ENCODE results near the gene PRKD3. TPM values are rescaled to one million over a fixed set of nuclear protein-coding genes. Genes with fewer than 3 reads are reported as not detected.

PRKD3 gene
- total and polyA plus RNA-seq, 10 donors, result 12.2 to 78.4 (median 61.2) TPM

DNA sequence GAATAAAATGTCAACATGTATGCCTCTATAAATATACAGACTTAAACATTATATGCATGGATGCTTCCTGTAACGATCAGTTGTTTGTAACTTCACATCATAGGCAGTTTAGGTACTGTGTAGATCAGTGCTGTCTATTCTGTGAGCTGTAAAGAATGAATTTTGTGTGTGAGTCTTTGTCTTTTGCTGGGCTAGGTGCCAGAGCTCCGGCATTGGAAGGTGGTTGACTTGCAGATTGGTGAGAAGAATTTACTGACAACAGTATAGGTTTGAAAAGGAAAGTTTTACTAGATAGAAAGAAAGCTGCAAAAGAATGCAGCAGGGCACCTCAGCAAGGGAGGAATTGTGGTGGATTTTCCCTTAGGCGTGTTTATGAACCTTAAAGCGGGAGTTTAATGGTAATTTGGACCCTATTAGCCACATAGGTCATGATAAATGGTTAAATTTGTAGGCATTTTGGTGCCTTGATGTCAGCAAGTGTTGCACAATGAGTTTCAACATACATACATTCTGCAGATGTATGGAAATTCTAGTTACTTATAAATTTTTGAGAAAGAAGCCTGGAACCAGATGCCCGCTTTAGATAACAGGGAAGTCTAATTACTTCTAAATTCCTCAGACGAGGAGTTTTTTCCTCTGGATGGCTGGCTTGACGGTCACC lies 13.1 kb upstream of the PRKD3 start:
- TF ChIP-seq POLR2AphosphoS5 (IDR thresholded peaks at IDR 0.05) (no peak), POLR2A (IDR thresholded peaks at IDR 0.05) (no peak)
- TF ChIP-seq, protein P1, sequence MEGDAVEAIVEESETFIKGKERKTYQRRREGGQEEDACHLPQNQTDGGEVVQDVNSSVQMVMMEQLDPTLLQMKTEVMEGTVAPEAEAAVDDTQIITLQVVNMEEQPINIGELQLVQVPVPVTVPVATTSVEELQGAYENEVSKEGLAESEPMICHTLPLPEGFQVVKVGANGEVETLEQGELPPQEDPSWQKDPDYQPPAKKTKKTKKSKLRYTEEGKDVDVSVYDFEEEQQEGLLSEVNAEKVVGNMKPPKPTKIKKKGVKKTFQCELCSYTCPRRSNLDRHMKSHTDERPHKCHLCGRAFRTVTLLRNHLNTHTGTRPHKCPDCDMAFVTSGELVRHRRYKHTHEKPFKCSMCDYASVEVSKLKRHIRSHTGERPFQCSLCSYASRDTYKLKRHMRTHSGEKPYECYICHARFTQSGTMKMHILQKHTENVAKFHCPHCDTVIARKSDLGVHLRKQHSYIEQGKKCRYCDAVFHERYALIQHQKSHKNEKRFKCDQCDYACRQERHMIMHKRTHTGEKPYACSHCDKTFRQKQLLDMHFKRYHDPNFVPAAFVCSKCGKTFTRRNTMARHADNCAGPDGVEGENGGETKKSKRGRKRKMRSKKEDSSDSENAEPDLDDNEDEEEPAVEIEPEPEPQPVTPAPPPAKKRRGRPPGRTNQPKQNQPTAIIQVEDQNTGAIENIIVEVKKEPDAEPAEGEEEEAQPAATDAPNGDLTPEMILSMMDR (IDR thresholded peaks at IDR 0.05 in 8 of 11, conservative IDR thresholded peaks at IDR 0.05 in 3 of 11), result no peak
- no peaks in the 10 kb centered on the region for H3K36me3 ChIP-seq
- no peak for DNase-seq
- intact Hi-C loops (cut with DNase I; ENCODE audit: low total_unique reads), result no loop called here
- no peak overlapping the region for H3K4me3 ChIP-seq
- 71 to 86% (median 79%) methylated on average over 7 of the region's 7 CpGs for WGBS, 5 donors
- peaks cover 0 to 3% (median 0%) of the 10 kb centered on the region in 6 donors for H3K4me1 ChIP-seq
- no peaks in the 10 kb centered on the region for H3K9me3 ChIP-seq
- no peak overlapping the region for H3K27ac ChIP-seq
- no peaks in the 10 kb centered on the region for H3K27me3 ChIP-seq (replicated peaks in 1 of 7)

DNA sequence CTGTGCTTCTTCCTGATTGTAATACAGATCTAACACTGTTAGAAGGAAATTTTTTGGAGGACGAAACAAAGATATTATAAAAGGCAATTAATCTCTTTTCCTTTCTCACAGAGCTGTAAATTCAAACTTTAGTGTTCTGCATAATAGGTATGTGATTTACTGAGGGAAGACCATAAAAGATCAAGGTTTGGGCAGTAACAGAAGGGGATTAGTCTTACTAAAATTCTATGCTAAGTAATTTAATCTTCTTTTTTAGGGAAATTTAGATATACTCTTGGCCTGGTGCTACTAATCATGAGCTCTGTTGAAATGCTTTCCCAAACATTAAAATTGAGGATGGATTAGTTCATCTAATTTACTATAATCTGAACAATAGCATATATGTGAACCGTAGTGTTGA lies 11.0 kb upstream of the PRKD3 start:
- Histone ChIP-seq H3K9me3 (no peaks in the 10 kb centered on the region), H3K27me3 (replicated peaks in 1 of 7) (no peaks in the 10 kb centered on the region), H3K4me1 (no peaks in the 10 kb centered on the region), H3K4me3 (no peak overlapping the region), H3K27ac (no peak overlapping the region), H3K36me3 (no peaks in the 10 kb centered on the region)
- 75 to 89% (median 87%) methylated on average over 2 of the region's 2 CpGs for WGBS, 5 donors
- DNase-seq, result no peak
- no peak for TF ChIP-seq POLR2A (IDR thresholded peaks at IDR 0.05)
- no peak for TF ChIP-seq POLR2AphosphoS5 (IDR thresholded peaks at IDR 0.05)
- intact Hi-C loops (cut with DNase I; ENCODE audit: low total_unique reads), result no loop called here

DNA sequence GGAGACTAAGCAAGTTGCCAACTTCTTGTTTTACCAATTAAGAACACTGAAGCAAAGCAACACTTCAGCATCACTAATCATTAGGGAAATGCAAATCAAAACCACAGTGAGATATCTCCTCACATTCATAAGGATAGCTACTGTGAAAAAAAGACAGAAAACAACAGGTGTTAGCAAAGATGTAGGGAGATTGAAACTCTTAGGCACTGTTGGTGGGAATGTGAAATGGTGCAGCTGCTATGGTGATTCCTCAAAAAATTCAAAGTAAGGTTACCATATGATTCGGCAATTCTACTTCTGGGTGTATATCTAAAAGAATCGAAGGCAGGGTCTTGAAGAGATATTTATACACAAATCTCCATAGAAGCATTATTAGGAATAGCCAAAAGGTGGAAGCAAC lies 8.6 kb upstream of the PRKD3 start:
- H3K4me3 ChIP-seq, result no peak overlapping the region
- no peak for DNase-seq
- no peaks in the 10 kb centered on the region for H3K36me3 ChIP-seq
- intact Hi-C loops (cut with DNase I; ENCODE audit: low total_unique reads), result no loop called here
- no peaks in the 10 kb centered on the region for H3K4me1 ChIP-seq
- no peaks in the 10 kb centered on the region for H3K9me3 ChIP-seq
- peaks cover 0 to 9% (median 0%) of the 10 kb centered on the region in 7 donors for H3K27me3 ChIP-seq (replicated peaks in 1 of 7)
- H3K27ac ChIP-seq, result no peak overlapping the region
- 58 to 96% (median 67%) methylated on average over 2 of the region's 2 CpGs for WGBS, 5 donors
- TF ChIP-seq POLR2A (IDR thresholded peaks at IDR 0.05) (no peak), POLR2AphosphoS5 (IDR thresholded peaks at IDR 0.05) (no peak)
- TF ChIP-seq, protein P1 (IDR thresholded peaks at IDR 0.05 in 8 of 11, conservative IDR thresholded peaks at IDR 0.05 in 3 of 11), result no peak

DNA sequence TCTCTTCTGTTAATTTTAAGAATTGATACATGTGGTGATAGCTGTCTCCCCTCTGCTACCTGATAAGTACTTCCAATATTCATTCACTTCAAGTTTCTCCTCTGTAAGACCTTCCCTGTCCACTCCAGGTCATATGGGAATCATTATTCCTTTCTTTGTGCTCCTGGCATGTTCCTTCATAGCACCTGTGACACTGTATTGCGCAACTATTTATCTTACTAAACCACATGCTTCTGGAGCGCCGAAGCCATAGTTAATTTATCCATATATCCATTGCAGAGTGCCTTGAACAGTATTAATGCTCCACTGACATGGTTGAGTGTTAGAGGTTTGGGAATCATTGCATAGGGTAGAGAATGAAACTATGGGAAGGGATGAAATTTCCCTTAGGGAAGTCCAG lies 7.9 kb upstream of the PRKD3 start:
- Histone ChIP-seq H3K27me3 (replicated peaks in 1 of 7) (peaks cover 0 to 9% (median 0%) of the 10 kb centered on the region in 7 donors), H3K27ac (no peak overlapping the region), H3K36me3 (no peaks in the 10 kb centered on the region), H3K9me3 (no peaks in the 10 kb centered on the region), H3K4me3 (no peak overlapping the region), H3K4me1 (no peaks in the 10 kb centered on the region)
- TF ChIP-seq POLR2A (IDR thresholded peaks at IDR 0.05) (no peak), POLR2AphosphoS5 (IDR thresholded peaks at IDR 0.05) (no peak)
- TF ChIP-seq, protein P1 (IDR thresholded peaks at IDR 0.05 in 8 of 11, conservative IDR thresholded peaks at IDR 0.05 in 3 of 11), result no peak
- DNase-seq, result no peak
- WGBS, 5 donors, result 90 to 96% (median 91%) methylated on average over 3 of the region's 3 CpGs
- intact Hi-C loops (cut with DNase I; ENCODE audit: low total_unique reads), result no loop called here

All from spleen (tissue), 11 donors.